Neural progenitor cell (in vitro differentiated cells): ENCODE results near the gene INS. TPM values are rescaled to one million over a fixed set of nuclear protein-coding genes. Genes with fewer than 3 reads are reported as not detected.
A peak's percentile ranks its signal among the peaks of the same experiment; 100 is the strongest.

Experiments used
- DNase-seq: peaks from one replicate; pipeline ENCODE4 v3.0.0-alpha.2; 2016; ENCODE audit warnings: low spot score
- H2AFZ ChIP-seq: fragments of 200-600 bp; sonication (generic); replicated peaks from 2 replicates; pipeline ENCODE4 v1.6.1; 2016; ENCODE audit warnings: antibody characterized with exemption
- H3F3A ChIP-seq: fragments of 200-600 bp; sonication (generic); 2 replicates; pipeline ENCODE4 v1.6.1; 2016; ENCODE audit warnings: antibody characterized with exemption, low read depth
- H3K27ac ChIP-seq: fragments of 200-600 bp; sonication (generic); 2 replicates; pipeline ENCODE4 v1.5.1; 2016; ENCODE audit warnings: mild to moderate bottlenecking
- H3K27me3 ChIP-seq: fragments of 200-600 bp; sonication (generic); 2 replicates; pipeline ENCODE4 v1.6.1; 2016; ENCODE audit warnings: mild to moderate bottlenecking, moderate library complexity
- H3K36me3 ChIP-seq: fragments of 200-600 bp; sonication (generic); 2 replicates; pipeline ENCODE4 v1.5.1; 2016
- H3K4me1 ChIP-seq: fragments of 200-600 bp; sonication (generic); 2 replicates; pipeline ENCODE4 v1.6.1; 2016; ENCODE audit warnings: mixed run types
- H3K4me2 ChIP-seq: fragments of 200-600 bp; sonication (generic); 2 replicates; pipeline ENCODE4 v1.6.1; 2016
- H3K4me3 ChIP-seq: fragments of 200-600 bp; sonication (generic); 2 replicates; pipeline ENCODE4 v1.5.1; 2016
- H3K79me2 ChIP-seq: fragments of 200-600 bp; sonication (generic); 2 replicates; pipeline ENCODE4 v1.6.1; 2016; ENCODE audit warnings: low read depth
- H3K9ac ChIP-seq: fragments of 200-600 bp; sonication (generic); 2 replicates; pipeline ENCODE4 v1.6.1; 2016
- H3K9me3 ChIP-seq: fragments of 200-600 bp; sonication (generic); 2 replicates; pipeline ENCODE4 v1.5.1; 2016; ENCODE audit warnings: low read depth
- H4K20me1 ChIP-seq: fragments of 200-600 bp; sonication (generic); 2 replicates; pipeline ENCODE4 v1.6.1; 2016; ENCODE audit warnings: low read depth
- H3K27ac Mint-ChIP-seq: 3 replicates; pipeline ENCODE4 v1.8.0; 2021; ENCODE audit warnings: mixed read lengths
- H3K27me3 Mint-ChIP-seq: 2 replicates; pipeline ENCODE4 v1.8.0; 2022; ENCODE audit warnings: low read depth, mild to moderate bottlenecking, inconsistent platforms, moderate library complexity, mixed read lengths; ENCODE audit not compliant: insufficient read depth
- H3K36me3 Mint-ChIP-seq: 3 replicates; pipeline ENCODE4 v1.8.0; 2021; ENCODE audit warnings: mixed read lengths
- H3K4me1 Mint-ChIP-seq: 3 replicates; pipeline ENCODE4 v1.8.0; 2021; ENCODE audit warnings: mixed read lengths
- H3K4me3 Mint-ChIP-seq: 3 replicates; pipeline ENCODE4 v1.8.0; 2021; ENCODE audit warnings: mild to moderate bottlenecking, moderate library complexity, mixed read lengths
- H3K9me3 Mint-ChIP-seq: 3 replicates; pipeline ENCODE4 v1.8.0; 2020; ENCODE audit warnings: mixed read lengths
- CTCF ChIP-seq: fragments of 200-600 bp; sonication (generic); IDR thresholded peaks from 2 replicates; pipeline ENCODE4 v1.5.1; 2017; ENCODE audit warnings: antibody characterized with exemption, mild to moderate bottlenecking
- EZH2 ChIP-seq: fragments of 200-600 bp; sonication (generic); IDR thresholded peaks from 2 replicates; pipeline ENCODE4 v1.6.1; 2017; ENCODE audit warnings: antibody characterized with exemption, mild to moderate bottlenecking, moderate library complexity
- EZH2phosphoT487 ChIP-seq: fragments of 200-600 bp; sonication (generic); IDR thresholded peaks from 2 replicates; pipeline ENCODE4 v1.6.1; 2017; ENCODE audit warnings: antibody characterized with exemption
- total RNA-seq: library from RNA; depleted of rRNA; stranded (reverse); fragments of >200 nt; gene quantifications from 2 replicates; pipeline ENCODE4 v1.2.3, GENCODE V29; 2015; ENCODE audit warnings: low replicate concordance

The INS gene
- total RNA-seq, 1 donor from 2014 or later: not detected

GRCh38 chr11:2142762-2143202 is 18.2 kb downstream of the INS start:
- no peak overlapping the region for H3K9ac ChIP-seq
- TF ChIP-seq EZH2: no peak
- TF ChIP-seq CTCF: no peak
- TF ChIP-seq EZH2phosphoT487: no peak
- H2AFZ ChIP-seq: no peak overlapping the region
- Mint-ChIP-seq H3K36me3 (no peaks in the 10 kb centered on the region), H3K27ac (no peak overlapping the region), H3K27me3 (peaks cover 62% of the 10 kb centered on the region), H3K9me3 (no peaks in the 10 kb centered on the region), H3K4me1 (peaks cover 11% of the 10 kb centered on the region), H3K4me3 (no peak overlapping the region)
- H4K20me1 ChIP-seq: peaks cover 48% of the 10 kb centered on the region
- H3K36me3 ChIP-seq: no peaks in the 10 kb centered on the region
- no peak overlapping the region for H3K4me3 ChIP-seq
- no peak for DNase-seq
- H3K27me3 ChIP-seq: peaks cover 100% of the 10 kb centered on the region
- no peak overlapping the region for H3K27ac ChIP-seq
- H3K79me2 ChIP-seq: no peaks in the 10 kb centered on the region
- peaks cover 10% of the 10 kb centered on the region for H3K4me1 ChIP-seq
- peaks cover under 1% of the 10 kb centered on the region for H3F3A ChIP-seq
- H3K9me3 ChIP-seq: no peaks in the 10 kb centered on the region
- no peak overlapping the region for H3K4me2 ChIP-seq

GRCh38 chr11:2142300-2142759 is 18.7 kb downstream of the INS start:
- no peaks in the 10 kb centered on the region for H3K9me3 ChIP-seq
- no peak overlapping the region for H3K27ac ChIP-seq
- no peaks in the 10 kb centered on the region for H3K79me2 ChIP-seq
- Mint-ChIP-seq H3K27ac (no peak overlapping the region), H3K27me3 (peaks cover 62% of the 10 kb centered on the region), H3K4me3 (no peak overlapping the region), H3K36me3 (no peaks in the 10 kb centered on the region), H3K9me3 (no peaks in the 10 kb centered on the region), H3K4me1 (peaks cover 11% of the 10 kb centered on the region)
- no peak overlapping the region for H2AFZ ChIP-seq
- H3K36me3 ChIP-seq: no peaks in the 10 kb centered on the region
- no peak for TF ChIP-seq CTCF
- TF ChIP-seq EZH2: no peak
- no peak for TF ChIP-seq EZH2phosphoT487
- peaks cover 5% of the 10 kb centered on the region for H3F3A ChIP-seq
- no peak overlapping the region for H3K4me2 ChIP-seq
- H4K20me1 ChIP-seq: peaks cover 48% of the 10 kb centered on the region
- no peak for DNase-seq
- H3K4me1 ChIP-seq: peaks cover 5% of the 10 kb centered on the region
- H3K4me3 ChIP-seq: no peak overlapping the region
- H3K27me3 ChIP-seq: peaks cover 100% of the 10 kb centered on the region
- H3K9ac ChIP-seq: no peak overlapping the region

GRCh38 chr11:2140411-2141400 is 20.3 kb downstream of the INS start:
- Histone ChIP-seq H3F3A (peaks cover 7% of the 10 kb centered on the region), H3K9ac (no peak overlapping the region), H3K4me1 (no peaks in the 10 kb centered on the region), H3K27ac (no peak overlapping the region), H3K79me2 (no peaks in the 10 kb centered on the region), H3K4me3 (peak overlapping the region; percentile 25), H3K36me3 (no peaks in the 10 kb centered on the region), H3K4me2 (peak overlapping the region; percentile 56), H3K9me3 (no peaks in the 10 kb centered on the region), H2AFZ (no peak overlapping the region), H3K27me3 (peaks cover 100% of the 10 kb centered on the region), H4K20me1 (peaks cover 39% of the 10 kb centered on the region)
- peak overlapping the region; percentile 39 for H3K4me3 Mint-ChIP-seq
- no peak overlapping the region for H3K27ac Mint-ChIP-seq
- peak; percentile 100 for TF ChIP-seq EZH2
- TF ChIP-seq CTCF: peak; percentile 9
- peak; percentile 98 for TF ChIP-seq EZH2phosphoT487
- no peaks in the 10 kb centered on the region for H3K9me3 Mint-ChIP-seq
- peaks cover 10% of the 10 kb centered on the region for H3K4me1 Mint-ChIP-seq
- H3K27me3 Mint-ChIP-seq: peaks cover 57% of the 10 kb centered on the region
- peak; percentile 71 for DNase-seq
- H3K36me3 Mint-ChIP-seq: no peaks in the 10 kb centered on the region
